Natural killer cell (primary cell): ENCODE results near the gene HAPSTR1. TPM values are rescaled to one million over a fixed set of nuclear protein-coding genes. Genes with fewer than 3 reads are reported as not detected.
"Not testable (repeated sequence)": the region's sequence is repeated elsewhere in the genome, so short reads cannot be mapped to it uniquely, and the experiment has no call there.

Source experiments
- ATAC-seq, 3 donors: fragments of 150-1000 bp in 2 of 3; fragments of 200-7000 bp in 1 of 3; cut with Tn5 transposase; 1 replicate in 1 of 3; 2 replicates in 2 of 3; pipeline ENCODE4 v1.10.0; 2021; ENCODE audit warnings: mild to moderate bottlenecking in 2 of 3, moderate library complexity in 2 of 3
- DNase-seq, 2 donors: peaks; one replicate each; pipeline versions ENCODE4 v3.0.0 to v3.0.0-alpha.2; 2013 to 2021; ENCODE audit warnings: mixed read lengths in 1 of 2
- H3K27ac ChIP-seq: one replicate; pipeline ENCODE4 v1.5.1; 2013; ENCODE audit warnings: mild to moderate bottlenecking, low read length
- H3K27me3 ChIP-seq: one replicate; pipeline ENCODE4 v1.6.1; 2013; ENCODE audit warnings: low read length; ENCODE audit not compliant: control insufficient read depth, insufficient read depth
- H3K36me3 ChIP-seq: one replicate; pipeline ENCODE4 v1.6.1; 2013; ENCODE audit warnings: low read length; ENCODE audit not compliant: control insufficient read depth, insufficient read depth
- H3K4me1 ChIP-seq: one replicate; pipeline ENCODE4 v1.6.1; 2013; ENCODE audit warnings: low read length; ENCODE audit not compliant: control insufficient read depth, insufficient read depth
- H3K4me3 ChIP-seq: one replicate; pipeline ENCODE4 v1.5.1; 2013; ENCODE audit warnings: low read length
- H3K9me3 ChIP-seq: one replicate; pipeline ENCODE4 v1.6.1; 2013; ENCODE audit warnings: low read length; ENCODE audit not compliant: control insufficient read depth, insufficient read depth
- H3K27ac Mint-ChIP-seq, 2 donors: one replicate each; pipeline ENCODE4 v1.8.0; 2022; ENCODE audit warnings: mild to moderate bottlenecking in 2 of 2, mixed read lengths in 2 of 2, moderate library complexity in 1 of 2
- H3K27me3 Mint-ChIP-seq, 2 donors: one replicate each; pipeline ENCODE4 v1.8.0; 2022; ENCODE audit warnings: low read depth in 2 of 2, mixed read lengths in 2 of 2
- H3K36me3 Mint-ChIP-seq: one replicate; pipeline ENCODE4 v1.8.0; 2022; ENCODE audit warnings: mixed read lengths
- H3K4me1 Mint-ChIP-seq, 2 donors: one replicate each; pipeline ENCODE4 v1.8.0; 2022; ENCODE audit warnings: mixed read lengths in 2 of 2
- H3K4me3 Mint-ChIP-seq: one replicate; pipeline ENCODE4 v1.8.0; 2022; ENCODE audit warnings: mild to moderate bottlenecking, moderate library complexity, mixed read lengths
- H3K9me3 Mint-ChIP-seq, 2 donors: one replicate each; pipeline ENCODE4 v1.8.0; 2022; ENCODE audit warnings: mixed read lengths in 2 of 2
- CTCF ChIP-seq: fragments of 200-600 bp; IDR thresholded peaks from one replicate; pipeline ENCODE4 v1.8.0; 2022; ENCODE audit warnings: antibody characterized with exemption
- WGBS: methylation state at CpG from one replicate; pipeline ENCODE4 v1.1.7; 2013; ENCODE audit warnings: missing lambda C conversion rate; ENCODE audit not compliant: insufficient coverage; 5-methylcytosine and 5-hydroxymethylcytosine counted together
- intact Hi-C: fragments of 100-400 bp; cut with micrococcal nuclease; formaldehyde crosslinking; loops from one replicate; pipeline ENCODE4 v1.14.2; 2022
- total RNA-seq, 4 donors: library from RNA; stranded (reverse); fragments of 120-200 nt in 1 of 4; gene quantifications; one replicate each; pipeline versions ENCODE4 v1.2.3 to v1.2.4, GENCODE V29; 2013 to 2022

HAPSTR1 gene
- total RNA-seq, 3 donors from 2014 or later (not counting 1 experiment from before 2014, with no cell fraction given) = 135 to 145 (median 138) TPM

GRCh38 chr16:9072806-9073341 lies 18.6 kb upstream of the HAPSTR1 start:
- no peaks in the 10 kb centered on the region for H3K9me3 Mint-ChIP-seq
- no peak for TF ChIP-seq CTCF
- ATAC-seq = no peak
- H3K27ac Mint-ChIP-seq = no peak overlapping the region
- intact Hi-C loops = no loop called here
- no peak overlapping the region for H3K4me3 Mint-ChIP-seq
- peaks cover 0 to 6% of the 10 kb centered on the region in 2 donors for H3K4me1 Mint-ChIP-seq
- Histone ChIP-seq H3K27ac (no peak overlapping the region), H3K36me3 (no peaks in the 10 kb centered on the region), H3K4me3 (no peak overlapping the region), H3K27me3 (no peaks in the 10 kb centered on the region), H3K4me1 (peaks cover 7% of the 10 kb centered on the region), H3K9me3 (no peaks in the 10 kb centered on the region)
- no peak for DNase-seq
- no peaks in the 10 kb centered on the region for H3K36me3 Mint-ChIP-seq
- 22% methylated on average over 6 of the region's 6 CpGs for WGBS
- H3K27me3 Mint-ChIP-seq = peaks cover 0 to 3% of the 10 kb centered on the region in 2 donors

DNA sequence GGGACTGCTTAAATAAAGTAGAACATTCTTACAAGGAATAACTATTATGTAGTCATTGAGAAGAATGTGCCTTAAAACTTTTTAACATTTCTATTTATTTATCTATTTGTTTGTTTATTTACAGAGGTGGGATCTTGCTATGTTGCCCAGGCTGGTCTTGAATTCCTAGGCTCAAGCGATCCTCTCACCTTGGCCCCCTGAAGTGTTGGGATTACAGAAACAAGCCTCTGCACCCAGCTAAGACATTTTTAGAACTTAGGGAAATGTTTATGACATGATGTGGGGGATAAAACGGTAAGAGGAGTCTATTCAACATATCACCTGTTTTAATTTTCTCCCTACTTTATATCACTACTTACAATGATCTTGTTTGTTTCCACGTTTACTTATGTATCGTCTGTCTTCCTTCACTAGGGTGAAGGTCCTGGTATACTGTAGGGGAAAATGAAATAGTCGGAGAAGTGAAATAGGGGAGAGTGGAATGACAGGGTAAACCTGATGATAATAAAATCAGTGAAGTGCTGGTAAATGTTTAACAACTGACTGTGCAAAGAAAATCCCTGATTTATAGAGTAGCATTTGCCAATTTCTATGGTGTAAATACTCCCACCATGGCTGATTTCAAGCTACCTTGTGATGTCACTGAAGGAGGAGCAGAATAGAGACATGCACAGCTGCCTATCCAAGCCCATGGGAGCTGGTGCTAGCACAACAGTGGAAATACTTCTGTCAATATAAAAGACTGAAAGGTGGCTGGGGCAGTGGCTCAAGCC lies 16.0 kb upstream of the HAPSTR1 start:
- no peak overlapping the region for H3K27ac ChIP-seq
- H3K4me3 ChIP-seq = no peak overlapping the region
- no peak for TF ChIP-seq CTCF
- H3K9me3 ChIP-seq = no peaks in the 10 kb centered on the region
- 96% methylated on average over 4 of the region's 5 CpGs for WGBS
- no peaks in the 10 kb centered on the region for H3K36me3 ChIP-seq
- no peaks in the 10 kb centered on the region for H3K9me3 Mint-ChIP-seq
- H3K36me3 Mint-ChIP-seq = no peaks in the 10 kb centered on the region
- peaks cover 0 to 3% of the 10 kb centered on the region in 2 donors for H3K27me3 Mint-ChIP-seq
- H3K4me1 ChIP-seq = peaks cover 11% of the 10 kb centered on the region
- DNase-seq = no peak
- no peak overlapping the region for H3K27ac Mint-ChIP-seq
- intact Hi-C loops = no loop called here
- H3K4me1 Mint-ChIP-seq = peaks cover 15 to 16% of the 10 kb centered on the region in 2 donors
- no peak for ATAC-seq
- H3K4me3 Mint-ChIP-seq = no peak overlapping the region
- H3K27me3 ChIP-seq = no peaks in the 10 kb centered on the region

- Histone ChIP-seq H3K27me3 (no peaks in the 10 kb centered on the region), H3K4me1 (peaks cover 15% of the 10 kb centered on the region), H3K27ac (peak overlapping the region; percentile 15), H3K36me3 (no peaks in the 10 kb centered on the region), H3K4me3 (no peak overlapping the region), H3K9me3 (no peaks in the 10 kb centered on the region)
- no peaks in the 10 kb centered on the region for H3K9me3 Mint-ChIP-seq
- WGBS = 67% methylated on average over 10 of the region's 11 CpGs
- H3K27ac Mint-ChIP-seq = no peak overlapping the region
- peak overlapping the region; percentile 35 for H3K4me3 Mint-ChIP-seq
- no peaks in the 10 kb centered on the region for H3K36me3 Mint-ChIP-seq
- no peak for TF ChIP-seq CTCF
- no peak for DNase-seq
- ATAC-seq = peak in 2 of 3 donors; percentile 18 to 68
- peaks cover 0 to 3% of the 10 kb centered on the region in 2 donors for H3K27me3 Mint-ChIP-seq
- H3K4me1 Mint-ChIP-seq = peaks cover 15 to 16% of the 10 kb centered on the region in 2 donors
- intact Hi-C loops = no loop called here
Measured at GRCh38 chr16:9077091-9077809, 14.2 kb upstream of the HAPSTR1 start.

GRCh38 chr16:9078467-9079429 lies 12.7 kb upstream of the HAPSTR1 start:
- peaks cover 15 to 16% of the 10 kb centered on the region in 2 donors for H3K4me1 Mint-ChIP-seq
- H3K36me3 Mint-ChIP-seq, H3K36me3 ChIP-seq, H3K9me3 Mint-ChIP-seq, H3K9me3 ChIP-seq, H3K27ac ChIP-seq, H3K4me3 ChIP-seq, H3K27me3 ChIP-seq, intact Hi-C loops, H3K27me3 Mint-ChIP-seq: not testable (repeated sequence)
- 30% methylated on average over 5 of the region's 8 CpGs for WGBS
- peaks cover 16% of the 10 kb centered on the region for H3K4me1 ChIP-seq
- H3K4me3 Mint-ChIP-seq = peak overlapping the region; percentile 56
- peak overlapping the region; percentile 51 to 62 for H3K27ac Mint-ChIP-seq
- peak; percentile 52 to 72 (median 67) for ATAC-seq
- peak in 1 of 2 donors; percentile 76 for DNase-seq
